Breast epithelium (tissue), 4 donors: ENCODE results near the gene LRRC74A. TPM values are rescaled to one million over a fixed set of nuclear protein-coding genes. Genes with fewer than 3 reads are reported as not detected.
A peak's percentile ranks its signal among the peaks of the same experiment; 100 is the strongest.

ENCODE experiments used
- DNase-seq, 2 donors: peaks; one replicate each; pipeline ENCODE4 v3.0.0-alpha.2; 2019; ENCODE audit warnings: low spot score in 2 of 2
- H3K27ac ChIP-seq, 2 donors: fragments of 200-600 bp; sonication (generic) in 1 of 2; one replicate each; pipeline ENCODE4 v1.5.1; 2016 to 2019; ENCODE audit warnings: mild to moderate bottlenecking in 1 of 2
- H3K27me3 ChIP-seq, 2 donors: fragments of 200-600 bp; sonication (generic) in 1 of 2; one replicate each; pipeline versions ENCODE4 v1.5.1 to v1.6.0; 2017 to 2019; ENCODE audit warnings: control low read depth in 1 of 2, mild to moderate bottlenecking in 1 of 2
- H3K36me3 ChIP-seq: fragments of 200-600 bp; one replicate; pipeline ENCODE4 v1.5.1; 2019
- H3K4me1 ChIP-seq, 2 donors: fragments of 200-600 bp; sonication (generic); one replicate each; pipeline ENCODE4 v1.5.1; 2016 to 2019; ENCODE audit warnings: control low read depth in 1 of 2
- H3K4me3 ChIP-seq, 3 donors: fragments of 200-600 bp; sonication (generic); 1 replicate in 2 of 3; 2 replicates in 1 of 3; pipeline ENCODE4 v1.5.1; 2016 to 2019; ENCODE audit warnings: mild to moderate bottlenecking in 3 of 3, moderate library complexity in 2 of 3
- H3K9me3 ChIP-seq, 2 donors: fragments of 200-600 bp; sonication (generic) in 1 of 2; one replicate each; pipeline ENCODE4 v1.5.1; 2016 to 2019; ENCODE audit warnings: control low read depth in 1 of 2
- CTCF ChIP-seq, 3 donors: fragments of 450-650 bp; IDR thresholded peaks; one replicate each; pipeline ENCODE4 v1.5.1; 2016 to 2017; ENCODE audit warnings: antibody characterized with exemption in 3 of 3, mild to moderate bottlenecking in 3 of 3, moderate library complexity in 3 of 3
- POLR2A ChIP-seq: fragments of 450-650 bp; IDR thresholded peaks from one replicate; pipeline ENCODE4 v1.6.1; 2016; ENCODE audit warnings: antibody characterized with exemption, mild to moderate bottlenecking, moderate library complexity
- POLR2AphosphoS5 ChIP-seq, 3 donors: sonication (generic); formaldehyde crosslinking; IDR thresholded peaks; one replicate each; pipeline ENCODE4 v1.6.1; 2017; ENCODE audit warnings: antibody characterized with exemption in 3 of 3
- intact Hi-C: fragments of 100-400 bp; cut with DNase I; formaldehyde crosslinking; loops from one replicate; pipeline ENCODE4 v1.15.1; 2023; ENCODE audit warnings: low total_unique reads
- total RNA-seq, 3 donors: library from RNA; depleted of rRNA; stranded (reverse); fragments of >200 nt; gene quantifications; one replicate each; pipeline ENCODE4 v1.1.0, GENCODE V29; 2016

The LRRC74A gene
- total RNA-seq, 3 donors from 2014 or later: not detected

- no peaks in the 10 kb centered on the region for H3K9me3 ChIP-seq
- H3K27ac ChIP-seq: peak overlapping the region; percentile 86 to 97
These were observed 14.2 kb upstream of the LRRC74A start for GRCh38 chr14:76812093-76812421.

GRCh38 chr14:76812422-76813383, 13.5 kb upstream of the LRRC74A start, which contains the start of gene ANGEL1:
ANGEL1 (minus strand) TSS chr14:76812882; CDS start chr14:76812827, 55 bp downstream.
- Histone ChIP-seq H3K4me3 (peak within 1 kb of the TSS; percentile 64 to 98 (median 92)), H3K27me3 (no peaks in the 10 kb centered on the region), H3K27ac (peak within 1 kb of the TSS; percentile 86 to 97), H3K4me1 (peaks cover 0 to 9% of the 10 kb centered on the region in 2 donors), H3K36me3 (no peaks in the 10 kb centered on the region), H3K9me3 (no peaks in the 10 kb centered on the region)
- TF ChIP-seq POLR2AphosphoS5 (IDR thresholded peaks at IDR 0.05) (peak in 2 of 3 donors; percentile 73 to 90), CTCF (IDR thresholded peaks at IDR 0.05) (no peak), POLR2A (peak; percentile 58)
- DNase-seq: peak; percentile 97
- intact Hi-C loops: loop anchor here (2.0 kb wide), 1 partner anchor 24 kb away; no protein-coding TSS in a partner anchor

More at GRCh38 chr14:76812093-76812421, 14.2 kb upstream of the LRRC74A start:
- TF ChIP-seq CTCF (IDR thresholded peaks at IDR 0.05) (no peak), POLR2A (no peak), POLR2AphosphoS5 (IDR thresholded peaks at IDR 0.05) (no peak)
- Histone ChIP-seq H3K4me1 (peaks cover 0 to 9% of the 10 kb centered on the region in 2 donors), H3K36me3 (no peaks in the 10 kb centered on the region), H3K4me3 (peak overlapping the region; percentile 64 to 98 (median 92)), H3K27me3 (no peaks in the 10 kb centered on the region)
- DNase-seq: peak in 1 of 2 donors; percentile 30
- intact Hi-C loops: loop anchor here (2.0 kb wide), 1 partner anchor 23 kb away; no protein-coding TSS in a partner anchor

GRCh38 chr14:76814726-76815645, 11.2 kb upstream of the LRRC74A start:
- no peaks in the 10 kb centered on the region for H3K9me3 ChIP-seq
- H3K27ac ChIP-seq: peak overlapping the region; percentile 10 to 40
- DNase-seq: no peak
- H3K4me1 ChIP-seq: peaks cover 0 to 9% of the 10 kb centered on the region in 2 donors
- no peaks in the 10 kb centered on the region for H3K36me3 ChIP-seq
- H3K27me3 ChIP-seq: no peaks in the 10 kb centered on the region
- H3K4me3 ChIP-seq: no peak overlapping the region
- TF ChIP-seq POLR2AphosphoS5 (IDR thresholded peaks at IDR 0.05): no peak
- no peak for TF ChIP-seq POLR2A
- TF ChIP-seq CTCF (IDR thresholded peaks at IDR 0.05): no peak
- intact Hi-C loops: no loop called here

GRCh38 chr14:76820700-76821099, 5.5 kb upstream of the LRRC74A start:
- no peaks in the 10 kb centered on the region for H3K9me3 ChIP-seq
- TF ChIP-seq POLR2AphosphoS5 (IDR thresholded peaks at IDR 0.05) (no peak), POLR2A (no peak), CTCF (IDR thresholded peaks at IDR 0.05) (no peak)
- no peak overlapping the region for H3K27ac ChIP-seq
- H3K27me3 ChIP-seq: no peaks in the 10 kb centered on the region
- no peaks in the 10 kb centered on the region for H3K36me3 ChIP-seq
- intact Hi-C loops: no loop called here
- DNase-seq: no peak
- H3K4me1 ChIP-seq: no peaks in the 10 kb centered on the region
- no peak overlapping the region for H3K4me3 ChIP-seq
